Spinal cord (tissue), 10 donors: ENCODE measurements around the gene FAM222A. TPM values are rescaled to one million over a fixed set of nuclear protein-coding genes. Genes with fewer than 3 reads are reported as not detected.

Experiments
- DNase-seq, 6 donors: peaks; one replicate each; pipeline versions ENCODE4 v3.0.0 to v3.0.0-alpha.2; 2013 to 2015; ENCODE audit warnings: low spot score in 6 of 6, low read depth in 4 of 6
- H3K27ac ChIP-seq: one replicate; pipeline ENCODE4 v1.5.1; 2013; ENCODE audit warnings: low read depth, low read length, control low read depth
- H3K27me3 ChIP-seq: one replicate; pipeline ENCODE4 v1.6.1; 2013; ENCODE audit warnings: low read length; ENCODE audit not compliant: control insufficient read depth, insufficient read depth
- H3K36me3 ChIP-seq: one replicate; pipeline ENCODE4 v1.6.1; 2013; ENCODE audit warnings: low read length; ENCODE audit not compliant: control insufficient read depth, insufficient read depth
- H3K4me1 ChIP-seq: one replicate; pipeline ENCODE4 v1.6.1; 2013; ENCODE audit warnings: low read length; ENCODE audit not compliant: control insufficient read depth, insufficient read depth
- H3K4me3 ChIP-seq: one replicate; pipeline ENCODE4 v1.5.1; 2013; ENCODE audit warnings: low read depth, low read length, control low read depth
- H3K9me3 ChIP-seq: one replicate; pipeline ENCODE4 v1.6.1; 2013; ENCODE audit warnings: low read length; ENCODE audit not compliant: control insufficient read depth, insufficient read depth
- WGBS: methylation state at CpG from one replicate; pipeline ENCODE4 v1.1.5; 2013; ENCODE audit warnings: missing lambda C conversion rate; ENCODE audit not compliant: insufficient coverage; 5-methylcytosine and 5-hydroxymethylcytosine counted together
- polyA plus RNA-seq, 2 donors: library from polyadenylated mRNA; unstranded; fragments of 120-200 nt; gene quantifications; one replicate each; pipeline ENCODE4 v1.2.1, GENCODE V29; 2013; ENCODE audit not compliant: insufficient read length in 2 of 2
- total RNA-seq, 2 donors: library from RNA; depleted of rRNA in 1 of 2; stranded (reverse); fragments of 120-200 nt in 1 of 2; fragments of >200 nt in 1 of 2; gene quantifications; one replicate each; pipeline versions ENCODE4 v1.2.3 to v1.2.4, GENCODE V29; 2013 to 2014
- donor health status: healthy.

The FAM222A gene
- total and polyA plus RNA-seq, 4 donors, result 5.2 to 25.0 (median 14.6) TPM

- Histone ChIP-seq H3K9me3 (no peaks in the 10 kb centered on the region), H3K27ac (no peak overlapping the region)
- 86% methylated on average over 18 of the region's 20 CpGs for WGBS
These were observed 85.1 kb downstream of the FAM222A start for GRCh38 chr12:109798691-109799090.

GRCh38 chr12:109800536-109800935 lies 86.9 kb downstream of the FAM222A start:
- Histone ChIP-seq H3K9me3 (no peaks in the 10 kb centered on the region), H3K4me1 (no peaks in the 10 kb centered on the region), H3K36me3 (no peaks in the 10 kb centered on the region), H3K27ac (no peak overlapping the region), H3K27me3 (no peaks in the 10 kb centered on the region), H3K4me3 (no peak overlapping the region)
- DNase-seq, result no peak
- 97% methylated on average over 12 of the region's 13 CpGs for WGBS

More at GRCh38 chr12:109798691-109799090, 85.1 kb downstream of the FAM222A start:
- Histone ChIP-seq H3K27me3 (no peaks in the 10 kb centered on the region), H3K36me3 (no peaks in the 10 kb centered on the region), H3K4me3 (no peak overlapping the region), H3K4me1 (no peaks in the 10 kb centered on the region)
- DNase-seq, result no peak

GRCh38 chr12:109802828-109803227 lies 89.2 kb downstream of the FAM222A start:
- Histone ChIP-seq H3K36me3 (no peaks in the 10 kb centered on the region), H3K27me3 (no peaks in the 10 kb centered on the region), H3K4me1 (no peaks in the 10 kb centered on the region), H3K4me3 (no peak overlapping the region), H3K9me3 (no peaks in the 10 kb centered on the region), H3K27ac (no peak overlapping the region)
- DNase-seq, result no peak
- 92% methylated on average over 15 of the region's 15 CpGs for WGBS

- DNase-seq, result no peak
- Histone ChIP-seq H3K4me1 (no peaks in the 10 kb centered on the region), H3K27me3 (no peaks in the 10 kb centered on the region), H3K27ac (no peak overlapping the region), H3K36me3 (no peaks in the 10 kb centered on the region), H3K9me3 (no peaks in the 10 kb centered on the region), H3K4me3 (no peak overlapping the region)
- WGBS, result no CpG with 5 or more reads among the region's 3 CpGs
These were observed 90.1 kb downstream of the FAM222A start for GRCh38 chr12:109803678-109804077.

GRCh38 chr12:109804820-109805761 lies 91.5 kb downstream of the FAM222A start:
- Histone ChIP-seq H3K27ac (no peak overlapping the region), H3K4me1 (no peaks in the 10 kb centered on the region), H3K4me3 (no peak overlapping the region), H3K36me3 (no peaks in the 10 kb centered on the region), H3K27me3 (no peaks in the 10 kb centered on the region), H3K9me3 (no peaks in the 10 kb centered on the region)
- DNase-seq, result peak in 5 of 6 donors; percentile 1 to 68 (median 19)
- 41% methylated on average over 12 of the region's 12 CpGs for WGBS

GRCh38 chr12:109807954-109808643 lies 94.5 kb downstream of the FAM222A start:
- no peaks in the 10 kb centered on the region for H3K9me3 ChIP-seq
- 92% methylated on average over 8 of the region's 12 CpGs for WGBS
- no peak overlapping the region for H3K27ac ChIP-seq
- no peaks in the 10 kb centered on the region for H3K4me1 ChIP-seq
- H3K4me3 ChIP-seq, result no peak overlapping the region
- no peaks in the 10 kb centered on the region for H3K36me3 ChIP-seq
- no peaks in the 10 kb centered on the region for H3K27me3 ChIP-seq
- no peak for DNase-seq

- H3K9me3 ChIP-seq, result no peaks in the 10 kb centered on the region
These were observed 95.4 kb downstream of the FAM222A start for GRCh38 chr12:109808876-109809646.

GRCh38 chr12:109810954-109811623 lies 97.5 kb downstream of the FAM222A start:
- WGBS, result 92% methylated on average over 7 of the region's 10 CpGs
- no peak for DNase-seq

More at GRCh38 chr12:109808876-109809646, 95.4 kb downstream of the FAM222A start:
- no peaks in the 10 kb centered on the region for H3K4me1 ChIP-seq
- no peaks in the 10 kb centered on the region for H3K36me3 ChIP-seq
- WGBS, result 96% methylated on average over 3 of the region's 4 CpGs
- DNase-seq, result no peak
- H3K4me3 ChIP-seq, result no peak overlapping the region
- no peaks in the 10 kb centered on the region for H3K27me3 ChIP-seq
- H3K27ac ChIP-seq, result no peak overlapping the region

GRCh38 chr12:109811624-109811995 lies 98.0 kb downstream of the FAM222A start:
- no peaks in the 10 kb centered on the region for H3K27me3 ChIP-seq
- H3K27ac ChIP-seq, result no peak overlapping the region
- 63% methylated on average over 3 of the region's 5 CpGs for WGBS
- no peaks in the 10 kb centered on the region for H3K9me3 ChIP-seq
- H3K4me3 ChIP-seq, result no peak overlapping the region
- peaks cover 4% of the 10 kb centered on the region for H3K4me1 ChIP-seq
- H3K36me3 ChIP-seq, result no peaks in the 10 kb centered on the region
- DNase-seq, result no peak

More at GRCh38 chr12:109810954-109811623, 97.5 kb downstream of the FAM222A start:
- peaks cover 4% of the 10 kb centered on the region for H3K4me1 ChIP-seq
- H3K27me3 ChIP-seq, result no peaks in the 10 kb centered on the region
- H3K9me3 ChIP-seq, result no peaks in the 10 kb centered on the region
- no peak overlapping the region for H3K4me3 ChIP-seq
- no peaks in the 10 kb centered on the region for H3K36me3 ChIP-seq
- no peak overlapping the region for H3K27ac ChIP-seq
